ENCODE data around the gene SVEP1. TPM values are rescaled to one million over a fixed set of nuclear protein-coding genes. Genes with fewer than 3 reads are reported as not detected.

SVEP1 gene
- total RNA-seq, 1 donor from 2014 or later = 0.10 TPM

DNA sequence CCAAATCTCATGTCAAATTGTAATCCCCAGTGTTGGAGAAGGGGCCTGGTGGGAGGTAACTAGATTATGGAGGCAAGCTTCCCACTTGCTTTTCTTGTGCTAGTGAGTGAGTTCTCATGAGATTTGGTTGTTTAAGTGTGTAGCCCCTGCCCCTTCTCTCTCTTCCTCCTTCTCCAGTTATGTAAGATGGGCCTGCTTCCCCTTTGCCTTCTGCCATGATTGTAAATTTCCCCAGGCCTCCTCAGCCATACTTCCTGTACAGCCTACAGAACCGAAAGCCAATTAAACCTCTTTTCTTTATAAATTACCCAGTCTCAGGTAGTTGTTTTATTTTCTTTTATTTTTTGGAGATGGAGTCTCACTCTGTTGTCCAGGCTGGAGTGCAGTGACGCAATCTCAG, 223.6 kb downstream of the SVEP1 start:
- Mint-ChIP-seq H3K27ac (ENCODE audit: unreplicated experiment) (no peak overlapping the region), H3K4me1 (ENCODE audit: low read depth, unreplicated experiment) (no peaks in the 10 kb centered on the region), H3K9me3 (ENCODE audit: unreplicated experiment) (no peaks in the 10 kb centered on the region), H3K36me3 (ENCODE audit: unreplicated experiment) (no peaks in the 10 kb centered on the region), H3K27me3 (ENCODE audit: unreplicated experiment) (no peaks in the 10 kb centered on the region), H3K4me3 (ENCODE audit: unreplicated experiment) (no peak overlapping the region)
- DNase-seq = no peak
- TF ChIP-seq, protein P1, sequence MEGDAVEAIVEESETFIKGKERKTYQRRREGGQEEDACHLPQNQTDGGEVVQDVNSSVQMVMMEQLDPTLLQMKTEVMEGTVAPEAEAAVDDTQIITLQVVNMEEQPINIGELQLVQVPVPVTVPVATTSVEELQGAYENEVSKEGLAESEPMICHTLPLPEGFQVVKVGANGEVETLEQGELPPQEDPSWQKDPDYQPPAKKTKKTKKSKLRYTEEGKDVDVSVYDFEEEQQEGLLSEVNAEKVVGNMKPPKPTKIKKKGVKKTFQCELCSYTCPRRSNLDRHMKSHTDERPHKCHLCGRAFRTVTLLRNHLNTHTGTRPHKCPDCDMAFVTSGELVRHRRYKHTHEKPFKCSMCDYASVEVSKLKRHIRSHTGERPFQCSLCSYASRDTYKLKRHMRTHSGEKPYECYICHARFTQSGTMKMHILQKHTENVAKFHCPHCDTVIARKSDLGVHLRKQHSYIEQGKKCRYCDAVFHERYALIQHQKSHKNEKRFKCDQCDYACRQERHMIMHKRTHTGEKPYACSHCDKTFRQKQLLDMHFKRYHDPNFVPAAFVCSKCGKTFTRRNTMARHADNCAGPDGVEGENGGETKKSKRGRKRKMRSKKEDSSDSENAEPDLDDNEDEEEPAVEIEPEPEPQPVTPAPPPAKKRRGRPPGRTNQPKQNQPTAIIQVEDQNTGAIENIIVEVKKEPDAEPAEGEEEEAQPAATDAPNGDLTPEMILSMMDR (IDR thresholded peaks at IDR 0.05; ENCODE audit: partially characterized antibody, unreplicated experiment) = no peak

DNA sequence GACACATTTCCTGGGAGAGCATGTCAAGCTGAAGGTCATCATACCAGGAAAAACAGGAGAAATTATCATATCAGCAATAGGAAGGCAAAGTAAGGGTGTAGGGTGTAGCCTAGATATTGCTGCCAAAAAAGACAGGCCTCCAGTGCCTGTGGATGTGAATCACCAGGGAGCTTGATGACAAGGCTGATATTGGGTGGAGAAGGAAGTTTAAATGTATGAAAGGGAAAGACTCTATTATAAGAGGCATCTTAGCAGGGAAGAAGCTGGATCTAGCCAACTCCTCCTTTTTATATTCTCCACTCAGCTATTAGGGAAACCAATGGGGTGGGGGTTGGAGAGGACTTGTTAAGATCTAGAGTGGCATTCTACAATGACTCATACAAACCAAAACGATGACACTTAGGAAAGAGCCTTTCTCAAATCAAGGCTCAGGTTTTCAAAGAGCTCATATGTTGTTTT, 228.5 kb downstream of the SVEP1 start:
- Mint-ChIP-seq H3K4me3 (ENCODE audit: unreplicated experiment) (no peak overlapping the region), H3K4me1 (ENCODE audit: low read depth, unreplicated experiment) (no peaks in the 10 kb centered on the region), H3K27ac (ENCODE audit: unreplicated experiment) (no peak overlapping the region), H3K9me3 (ENCODE audit: unreplicated experiment) (no peaks in the 10 kb centered on the region), H3K36me3 (ENCODE audit: unreplicated experiment) (no peaks in the 10 kb centered on the region), H3K27me3 (ENCODE audit: unreplicated experiment) (no peaks in the 10 kb centered on the region)
- DNase-seq = no peak
- TF ChIP-seq, protein P1 (IDR thresholded peaks at IDR 0.05; ENCODE audit: partially characterized antibody, unreplicated experiment) = no peak

DNA sequence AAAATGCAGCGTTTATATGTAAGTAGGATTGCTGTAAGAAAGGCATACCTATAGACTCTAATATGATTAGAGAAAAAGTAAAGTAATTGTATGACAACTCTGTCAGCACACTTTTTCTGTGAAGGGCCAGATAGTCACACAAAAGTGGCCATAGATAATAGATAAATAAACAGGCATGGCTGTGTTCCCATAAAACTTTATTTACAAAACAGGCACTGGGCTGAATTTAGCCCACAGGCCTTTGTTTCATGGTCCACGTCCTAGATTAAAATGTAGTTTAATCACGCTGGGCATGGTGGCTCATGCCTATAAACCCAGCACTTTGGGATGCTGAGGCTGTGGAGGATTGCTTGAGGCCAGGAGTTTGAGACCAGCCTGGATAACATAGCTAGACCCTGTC, 233.2 kb downstream of the SVEP1 start:
- Mint-ChIP-seq H3K4me3 (ENCODE audit: unreplicated experiment) (no peak overlapping the region), H3K4me1 (ENCODE audit: low read depth, unreplicated experiment) (no peaks in the 10 kb centered on the region), H3K9me3 (ENCODE audit: unreplicated experiment) (no peaks in the 10 kb centered on the region), H3K36me3 (ENCODE audit: unreplicated experiment) (no peaks in the 10 kb centered on the region), H3K27ac (ENCODE audit: unreplicated experiment) (no peak overlapping the region), H3K27me3 (ENCODE audit: unreplicated experiment) (no peaks in the 10 kb centered on the region)
- DNase-seq = no peak
- TF ChIP-seq, protein P1 (IDR thresholded peaks at IDR 0.05; ENCODE audit: partially characterized antibody, unreplicated experiment) = no peak

DNA sequence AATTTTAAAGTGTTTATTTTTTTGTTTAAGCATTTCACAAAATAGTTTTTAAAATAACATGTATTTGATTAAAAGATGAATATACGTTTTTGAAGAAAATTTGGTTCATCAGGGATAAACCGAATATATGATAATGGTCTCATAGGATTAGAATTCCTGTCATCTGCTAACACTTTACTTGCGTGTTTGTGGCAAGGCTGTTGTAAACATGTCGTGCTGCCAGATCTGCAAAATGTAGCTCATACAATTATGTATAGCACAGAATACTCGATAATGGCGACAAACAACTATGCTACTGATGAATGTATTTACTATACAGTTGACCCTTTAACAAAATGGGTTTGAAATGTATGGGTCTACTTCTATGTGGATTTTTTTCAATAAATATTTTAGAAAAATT, 234.7 kb downstream of the SVEP1 start:
- no peaks in the 10 kb centered on the region for H3K4me1 Mint-ChIP-seq (ENCODE audit: low read depth, unreplicated experiment)
- no peak overlapping the region for H3K27ac Mint-ChIP-seq (ENCODE audit: unreplicated experiment)
- no peaks in the 10 kb centered on the region for H3K27me3 Mint-ChIP-seq (ENCODE audit: unreplicated experiment)

DNA sequence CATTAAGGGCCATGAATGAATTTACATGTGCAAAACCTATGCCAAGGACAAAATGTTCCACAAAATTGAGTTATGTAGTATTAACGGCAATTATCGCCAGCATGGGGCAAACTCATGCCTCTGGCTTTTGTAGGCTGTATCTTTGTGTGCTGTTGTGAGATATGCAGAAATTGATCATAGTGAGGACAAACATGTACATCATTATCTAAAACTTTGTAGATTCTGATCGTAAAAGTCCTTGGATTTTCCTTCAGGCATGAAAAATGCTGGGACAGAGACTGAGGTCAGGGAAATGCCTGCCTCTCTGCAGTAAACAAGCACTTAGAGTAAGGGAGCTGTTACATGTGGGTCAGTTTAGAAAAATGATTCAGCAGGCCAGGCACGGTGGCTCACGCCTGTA, 236.0 kb downstream of the SVEP1 start:
- Mint-ChIP-seq H3K27ac (ENCODE audit: unreplicated experiment) (no peak overlapping the region), H3K4me1 (ENCODE audit: low read depth, unreplicated experiment) (no peaks in the 10 kb centered on the region), H3K9me3 (ENCODE audit: unreplicated experiment) (no peaks in the 10 kb centered on the region), H3K27me3 (ENCODE audit: unreplicated experiment) (no peaks in the 10 kb centered on the region), H3K4me3 (ENCODE audit: unreplicated experiment) (no peak overlapping the region), H3K36me3 (ENCODE audit: unreplicated experiment) (no peaks in the 10 kb centered on the region)
- DNase-seq = no peak
- TF ChIP-seq, protein P1 (IDR thresholded peaks at IDR 0.05; ENCODE audit: partially characterized antibody, unreplicated experiment) = no peak

More for the DNA sequence above, 234.7 kb downstream of the SVEP1 start:
- Mint-ChIP-seq H3K36me3 (ENCODE audit: unreplicated experiment) (no peaks in the 10 kb centered on the region), H3K9me3 (ENCODE audit: unreplicated experiment) (no peaks in the 10 kb centered on the region), H3K4me3 (ENCODE audit: unreplicated experiment) (no peak overlapping the region)
- no peak for DNase-seq
- TF ChIP-seq, protein P1 (IDR thresholded peaks at IDR 0.05; ENCODE audit: partially characterized antibody, unreplicated experiment) = no peak
